Brain microvascular endothelial cell (primary cell): Measurements from ENCODE around the gene SLC22A2.

Experiments used
- DNase-seq: peaks from one replicate; pipeline ENCODE4 v3.0.0-alpha.2; 2020
- H3K27ac ChIP-seq: fragments of 250-450 bp; sonication (Bioruptor Pico); 2 replicates; pipeline ENCODE4 v1.5.1; 2020; ENCODE audit warnings: mild to moderate bottlenecking, moderate library complexity
- H3K27me3 ChIP-seq: fragments of 250-450 bp; sonication (Bioruptor Pico); replicated peaks from 2 replicates; pipeline ENCODE4 v1.5.1; 2020; ENCODE audit warnings: mild to moderate bottlenecking
- H3K36me3 ChIP-seq: fragments of 250-450 bp; sonication (Bioruptor Pico); replicated peaks from 2 replicates; pipeline ENCODE4 v1.5.1; 2020; ENCODE audit warnings: mild to moderate bottlenecking
- H3K4me3 ChIP-seq: 2 replicates; pipeline ENCODE4 v1.5.1; 2011; ENCODE audit warnings: low read depth, mild to moderate bottlenecking, control low read depth, low read length, moderate library complexity
- CTCF ChIP-seq: IDR thresholded peaks from 2 replicates; pipeline ENCODE4 v1.5.1; 2011; ENCODE audit warnings: low read depth, mild to moderate bottlenecking, moderate library complexity, low read length, control low read depth, inconsistent platforms; ENCODE audit errors: missing control alignments
- in situ Hi-C: cut with HindIII; loops from 2 replicates; pipeline ENCODE4 v1.10.0; 2017; ENCODE audit warnings: low sequenced_read_pairs, low pct_ligation_motif_present

Gene SLC22A2

GRCh38 chr6:160259598-160259997 lies 977 bp upstream of the SLC22A2 start:
- Histone ChIP-seq H3K27ac (no peak overlapping the region), H3K36me3 (no peaks in the 10 kb centered on the region), H3K4me3 (no peak overlapping the region), H3K27me3 (no peaks in the 10 kb centered on the region)
- no peak for TF ChIP-seq CTCF
- DNase-seq, result no peak
- in situ Hi-C loops, result no loop called here

GRCh38 chr6:160259143-160259425 lies 463 bp upstream of the SLC22A2 start:
- TF ChIP-seq CTCF, result no peak
- Histone ChIP-seq H3K27ac (no peak overlapping the region), H3K27me3 (no peaks in the 10 kb centered on the region), H3K4me3 (no peak overlapping the region), H3K36me3 (no peaks in the 10 kb centered on the region)
- in situ Hi-C loops, result no loop called here
- DNase-seq, result no peak

- H3K27ac ChIP-seq, result no peak overlapping the region
- no peak overlapping the region for H3K4me3 ChIP-seq
- no peak for TF ChIP-seq CTCF
- H3K27me3 ChIP-seq, result no peaks in the 10 kb centered on the region
- H3K36me3 ChIP-seq, result no peaks in the 10 kb centered on the region
- no peak for DNase-seq
- in situ Hi-C loops, result no loop called here
Measured at GRCh38 chr6:160256445-160256844, 2.2 kb downstream of the SLC22A2 start.

- no peak overlapping the region for H3K27ac ChIP-seq
- no peak overlapping the region for H3K4me3 ChIP-seq
- DNase-seq, result no peak
- H3K27me3 ChIP-seq, result no peaks in the 10 kb centered on the region
- no peaks in the 10 kb centered on the region for H3K36me3 ChIP-seq
- in situ Hi-C loops, result no loop called here
- TF ChIP-seq CTCF, result no peak
Measured at GRCh38 chr6:160254467-160255312, 3.9 kb downstream of the SLC22A2 start.

GRCh38 chr6:160253714-160254113 lies 4.9 kb downstream of the SLC22A2 start:
- no peaks in the 10 kb centered on the region for H3K36me3 ChIP-seq
- in situ Hi-C loops, result no loop called here
- no peak overlapping the region for H3K27ac ChIP-seq
- H3K27me3 ChIP-seq, result no peaks in the 10 kb centered on the region
- no peak overlapping the region for H3K4me3 ChIP-seq
- TF ChIP-seq CTCF, result no peak
- no peak for DNase-seq

GRCh38 chr6:160253292-160253691 lies 5.3 kb downstream of the SLC22A2 start:
- TF ChIP-seq CTCF, result no peak
- no peak overlapping the region for H3K27ac ChIP-seq
- no peak overlapping the region for H3K4me3 ChIP-seq
- H3K27me3 ChIP-seq, result no peaks in the 10 kb centered on the region
- H3K36me3 ChIP-seq, result no peaks in the 10 kb centered on the region
- in situ Hi-C loops, result no loop called here
- no peak for DNase-seq
